Activated CD4-positive, alpha-beta T cell treated with anti-CD3 and anti-CD28 coated beads, Interleukin-2, amount 50 U/mL, for 24 hours (primary cell): ENCODE measurements around the gene MTCL1.
"Not testable (repeated sequence)": the region's sequence is repeated elsewhere in the genome, so short reads cannot be mapped to it uniquely, and the experiment has no call there.

Experiments
- DNase-seq, 2 donors: peaks; one replicate each; pipeline ENCODE4 v3.0.0-alpha.2; 2020; ENCODE audit warnings: low read depth in 1 of 2, low spot score in 1 of 2

MTCL1 gene

GRCh38 chr18:8741532-8741931 is 36.2 kb downstream of the MTCL1 start:
- no peak for DNase-seq

- DNase-seq = no peak
These were observed 37.3 kb downstream of the MTCL1 start for GRCh38 chr18:8742387-8743361.

- DNase-seq = no peak
These were observed 38.7 kb downstream of the MTCL1 start for GRCh38 chr18:8744038-8744437.

GRCh38 chr18:8744656-8745055 is 39.3 kb downstream of the MTCL1 start:
- no peak for DNase-seq

GRCh38 chr18:8745355-8746014 is 40.1 kb downstream of the MTCL1 start:
- no peak for DNase-seq

GRCh38 chr18:8747440-8747937 is 42.1 kb downstream of the MTCL1 start:
- no peak for DNase-seq

- no peak for DNase-seq
These were observed 44.1 kb downstream of the MTCL1 start for GRCh38 chr18:8749492-8749891.

GRCh38 chr18:8750954-8751415 is 45.6 kb downstream of the MTCL1 start:
- no peak for DNase-seq

GRCh38 chr18:8751692-8752091 is 46.3 kb downstream of the MTCL1 start:
- no peak for DNase-seq

- DNase-seq = no peak
These were observed 47.0 kb downstream of the MTCL1 start for GRCh38 chr18:8752329-8752728.

GRCh38 chr18:8754995-8755960 is 49.9 kb downstream of the MTCL1 start:
- peak in 1 of 2 donors; percentile 16 for DNase-seq

GRCh38 chr18:8756571-8756970 is 51.2 kb downstream of the MTCL1 start:
- DNase-seq = no peak

GRCh38 chr18:8757396-8757997 is 52.1 kb downstream of the MTCL1 start:
- no peak for DNase-seq

- no peak for DNase-seq
These were observed 53.1 kb downstream of the MTCL1 start for GRCh38 chr18:8758466-8758865.

- no peak for DNase-seq
These were observed 55.6 kb downstream of the MTCL1 start for GRCh38 chr18:8760984-8761383.

GRCh38 chr18:8761535-8761934 is 56.2 kb downstream of the MTCL1 start:
- DNase-seq = not testable (repeated sequence)

- DNase-seq = no peak
These were observed 57.6 kb downstream of the MTCL1 start for GRCh38 chr18:8762968-8763367.

- DNase-seq = no peak
These were observed 58.3 kb downstream of the MTCL1 start for GRCh38 chr18:8763611-8764010.

- DNase-seq = no peak
These were observed 60.6 kb downstream of the MTCL1 start for GRCh38 chr18:8765783-8766463.
